SK-N-SH (cell line): ENCODE data around the gene CCDC187.

Source experiments
- CTCF ChIP-seq: fragments of 200-600 bp; sonication (generic); IDR thresholded peaks from 2 replicates; pipeline ENCODE4 v1.6.1; 2017; ENCODE audit warnings: antibody characterized with exemption, mild to moderate bottlenecking, moderate library complexity
- JUND ChIP-seq: IDR thresholded peaks from 2 replicates; pipeline ENCODE4 v1.4.0; 2012
- POLR2AphosphoS5 ChIP-seq: IDR thresholded peaks from 2 replicates; pipeline ENCODE4 v1.6.1; 2012; ENCODE audit warnings: low read depth, low read length
- RCOR1 ChIP-seq: fragments of 150-350 bp; IDR thresholded peaks from 2 replicates; pipeline ENCODE4 v1.6.1; 2017; ENCODE audit warnings: antibody characterized with exemption, low read length
- TAF1 ChIP-seq: IDR thresholded peaks from 2 replicates; pipeline ENCODE4 v1.6.1; 2012; ENCODE audit warnings: low read depth, mild to moderate bottlenecking, low read length, moderate library complexity, borderline replicate concordance
- TF ChIP-seq, protein P1 (sequence below): IDR thresholded peaks from 2 replicates; pipeline ENCODE4 v1.4.0; 2012; ENCODE audit warnings: low read depth, borderline replicate concordance

- TF ChIP-seq CTCF (no peak), RCOR1 (no peak), JUND (no peak), POLR2AphosphoS5 (no peak), TAF1 (no peak)
- TF ChIP-seq, protein P1, sequence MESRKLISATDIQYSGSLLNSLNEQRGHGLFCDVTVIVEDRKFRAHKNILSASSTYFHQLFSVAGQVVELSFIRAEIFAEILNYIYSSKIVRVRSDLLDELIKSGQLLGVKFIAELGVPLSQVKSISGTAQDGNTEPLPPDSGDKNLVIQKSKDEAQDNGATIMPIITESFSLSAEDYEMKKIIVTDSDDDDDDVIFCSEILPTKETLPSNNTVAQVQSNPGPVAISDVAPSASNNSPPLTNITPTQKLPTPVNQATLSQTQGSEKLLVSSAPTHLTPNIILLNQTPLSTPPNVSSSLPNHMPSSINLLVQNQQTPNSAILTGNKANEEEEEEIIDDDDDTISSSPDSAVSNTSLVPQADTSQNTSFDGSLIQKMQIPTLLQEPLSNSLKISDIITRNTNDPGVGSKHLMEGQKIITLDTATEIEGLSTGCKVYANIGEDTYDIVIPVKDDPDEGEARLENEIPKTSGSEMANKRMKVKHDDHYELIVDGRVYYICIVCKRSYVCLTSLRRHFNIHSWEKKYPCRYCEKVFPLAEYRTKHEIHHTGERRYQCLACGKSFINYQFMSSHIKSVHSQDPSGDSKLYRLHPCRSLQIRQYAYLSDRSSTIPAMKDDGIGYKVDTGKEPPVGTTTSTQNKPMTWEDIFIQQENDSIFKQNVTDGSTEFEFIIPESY, result no peak
Measured at GRCh38 chr9:136260521-136260920, 43.4 kb downstream of the CCDC187 start.
